AG09309 (cell line): ENCODE results near the gene COG8.

Experiments used
- DNase-seq: peaks from one replicate; pipeline ENCODE4 v3.0.0-alpha.2; 2010; ENCODE audit warnings: low read depth
- H3K4me3 ChIP-seq: 2 replicates; pipeline ENCODE4 v1.5.1; 2011; ENCODE audit warnings: mild to moderate bottlenecking, low read depth, low read length, moderate library complexity; ENCODE audit not compliant: control insufficient read depth
- TF ChIP-seq, protein P1 (sequence below): IDR thresholded peaks from 2 replicates; pipeline ENCODE4 v1.5.1; 2011; ENCODE audit warnings: mild to moderate bottlenecking, low read depth, low read length, inconsistent platforms; ENCODE audit not compliant: insufficient read depth, control insufficient read depth; ENCODE audit errors: missing control alignments

COG8 gene

DNA sequence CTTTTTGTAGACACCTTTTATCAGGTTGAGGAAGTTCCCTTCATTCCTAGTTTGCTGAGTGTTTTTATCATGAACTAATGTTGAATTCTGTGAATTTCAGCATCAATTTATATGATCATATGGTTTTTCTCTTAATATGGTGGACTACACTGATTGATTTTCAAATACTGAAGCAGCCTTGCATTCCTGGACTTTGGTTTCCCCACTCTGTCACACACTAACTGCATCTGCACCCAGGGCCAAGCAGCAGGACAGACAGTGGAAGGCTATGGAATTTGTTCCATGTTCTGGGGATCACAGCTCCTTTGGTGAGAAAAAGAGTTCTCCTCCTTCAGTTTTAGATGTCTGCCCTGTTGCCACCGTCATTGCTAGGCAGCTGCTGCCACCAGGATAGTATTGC, 38.7 kb upstream of the COG8 start:
- no peak overlapping the region for H3K4me3 ChIP-seq
- no peak for DNase-seq
- TF ChIP-seq, protein P1, sequence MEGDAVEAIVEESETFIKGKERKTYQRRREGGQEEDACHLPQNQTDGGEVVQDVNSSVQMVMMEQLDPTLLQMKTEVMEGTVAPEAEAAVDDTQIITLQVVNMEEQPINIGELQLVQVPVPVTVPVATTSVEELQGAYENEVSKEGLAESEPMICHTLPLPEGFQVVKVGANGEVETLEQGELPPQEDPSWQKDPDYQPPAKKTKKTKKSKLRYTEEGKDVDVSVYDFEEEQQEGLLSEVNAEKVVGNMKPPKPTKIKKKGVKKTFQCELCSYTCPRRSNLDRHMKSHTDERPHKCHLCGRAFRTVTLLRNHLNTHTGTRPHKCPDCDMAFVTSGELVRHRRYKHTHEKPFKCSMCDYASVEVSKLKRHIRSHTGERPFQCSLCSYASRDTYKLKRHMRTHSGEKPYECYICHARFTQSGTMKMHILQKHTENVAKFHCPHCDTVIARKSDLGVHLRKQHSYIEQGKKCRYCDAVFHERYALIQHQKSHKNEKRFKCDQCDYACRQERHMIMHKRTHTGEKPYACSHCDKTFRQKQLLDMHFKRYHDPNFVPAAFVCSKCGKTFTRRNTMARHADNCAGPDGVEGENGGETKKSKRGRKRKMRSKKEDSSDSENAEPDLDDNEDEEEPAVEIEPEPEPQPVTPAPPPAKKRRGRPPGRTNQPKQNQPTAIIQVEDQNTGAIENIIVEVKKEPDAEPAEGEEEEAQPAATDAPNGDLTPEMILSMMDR, result no peak

- H3K4me3 ChIP-seq, result no peak overlapping the region
- TF ChIP-seq, protein P1, result no peak
- no peak for DNase-seq
Observed at GRCh38 chr16:69376393-69377059, 37.2 kb upstream of the COG8 start.

- TF ChIP-seq, protein P1, result no peak
- no peak for DNase-seq
- no peak overlapping the region for H3K4me3 ChIP-seq
Observed at GRCh38 chr16:69373019-69373418, 33.7 kb upstream of the COG8 start.

DNA sequence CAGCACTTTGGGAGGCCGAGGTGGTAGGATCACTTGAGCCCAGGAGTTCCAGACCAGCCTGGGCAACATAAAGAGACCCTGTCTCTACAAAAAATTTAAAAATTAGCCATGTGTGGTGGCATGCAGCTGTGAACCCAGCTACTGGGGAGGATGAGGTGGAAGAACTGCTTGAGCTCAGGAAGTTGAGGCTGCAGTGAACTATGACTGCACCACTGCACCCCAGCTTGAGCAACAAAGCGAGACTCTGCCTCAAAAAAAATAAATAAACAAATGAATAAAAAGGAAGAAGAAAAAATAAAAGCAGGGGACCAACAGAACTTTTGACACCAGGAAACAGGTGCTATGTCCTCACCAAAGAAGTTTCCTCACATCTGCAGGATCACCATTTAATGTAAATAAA, 32.2 kb upstream of the COG8 start:
- DNase-seq, result no peak
- TF ChIP-seq, protein P1, result no peak
- H3K4me3 ChIP-seq, result no peak overlapping the region

DNA sequence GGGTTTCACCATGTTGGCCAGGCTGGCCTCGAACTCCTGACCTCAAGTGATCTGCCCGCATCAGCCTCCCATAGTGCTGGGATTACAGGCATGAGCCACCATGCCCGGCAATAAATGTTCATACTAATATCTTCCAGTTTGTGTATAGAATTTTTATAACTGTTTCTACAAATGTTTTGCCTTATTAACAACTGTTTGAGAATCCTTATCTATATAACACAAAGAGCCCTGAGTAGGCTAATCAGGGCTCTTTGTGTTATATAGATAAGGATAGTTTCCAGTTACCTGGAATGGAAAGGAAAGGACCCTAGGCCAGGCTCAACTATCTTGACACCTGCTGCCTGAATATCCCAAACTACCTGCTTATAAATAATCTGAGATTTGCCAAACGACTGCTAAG, 29.5 kb upstream of the COG8 start:
- H3K4me3 ChIP-seq, result no peak overlapping the region
- TF ChIP-seq, protein P1, result no peak
- DNase-seq, result no peak

DNA sequence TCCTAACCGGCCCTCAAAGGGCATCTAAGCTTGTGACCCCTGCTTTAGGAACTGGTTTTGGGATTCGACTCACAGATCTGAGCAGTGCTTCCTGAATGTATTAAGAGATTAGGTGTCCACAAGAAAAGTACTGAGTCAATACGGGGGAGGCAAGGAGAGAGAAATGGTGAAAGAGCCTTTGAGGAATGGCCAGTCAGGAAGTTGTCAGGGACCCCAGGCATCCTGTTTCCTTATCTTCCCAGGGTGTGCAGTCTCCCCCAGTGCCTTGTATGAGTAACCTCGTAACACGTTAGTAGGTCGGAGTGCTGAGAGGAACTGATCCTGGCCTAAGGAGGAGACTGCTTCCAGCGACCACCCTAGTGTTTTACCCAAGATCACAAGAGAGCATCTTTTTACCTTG, 28.6 kb upstream of the COG8 start:
- no peak for DNase-seq
- no peak overlapping the region for H3K4me3 ChIP-seq
- TF ChIP-seq, protein P1, result no peak
